ENCODE results near the gene LDLRAD3.

DNA sequence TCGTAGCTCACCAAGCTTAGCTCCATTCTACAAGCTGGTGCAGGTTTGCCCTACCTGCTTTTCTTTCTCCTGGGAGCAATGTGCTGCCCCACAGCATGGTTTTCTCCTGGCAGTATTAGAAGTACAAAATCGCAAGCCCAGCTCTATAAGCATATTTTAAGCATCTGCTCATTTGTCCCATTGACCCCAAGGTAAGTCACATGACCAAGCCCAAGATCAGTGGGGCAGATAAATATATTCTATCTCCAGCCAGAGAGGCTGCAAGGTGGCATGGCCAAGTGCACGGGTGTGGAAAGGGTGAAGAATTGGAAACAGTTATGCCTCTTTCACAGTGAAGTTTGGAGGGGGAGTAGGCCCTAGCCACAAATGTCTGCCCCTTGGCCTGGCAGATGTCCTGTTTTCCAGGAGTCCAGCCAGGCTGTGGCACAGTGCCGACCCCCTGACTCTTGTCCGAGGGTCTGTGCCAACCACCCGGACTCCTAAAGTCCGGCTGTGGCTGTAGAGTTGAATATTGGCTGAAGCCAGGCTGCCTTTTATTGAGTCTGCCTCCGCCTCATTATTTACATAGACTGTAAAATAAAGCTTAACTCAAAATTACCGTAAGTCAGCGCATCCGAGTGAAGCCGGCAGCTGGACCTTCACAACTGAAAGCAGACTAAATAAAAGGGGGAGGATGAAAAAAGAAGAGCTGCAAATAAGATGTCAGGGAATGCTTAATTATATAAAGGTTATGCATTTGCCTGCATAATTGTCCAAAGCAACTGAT, 179.7 kb downstream of the LDLRAD3 start:
- TF ChIP-seq EP300 (IDR thresholded peaks at IDR 0.05) (no peak), POLR2A (IDR thresholded peaks at IDR 0.05) (no peak)
- TF ChIP-seq, protein P1, sequence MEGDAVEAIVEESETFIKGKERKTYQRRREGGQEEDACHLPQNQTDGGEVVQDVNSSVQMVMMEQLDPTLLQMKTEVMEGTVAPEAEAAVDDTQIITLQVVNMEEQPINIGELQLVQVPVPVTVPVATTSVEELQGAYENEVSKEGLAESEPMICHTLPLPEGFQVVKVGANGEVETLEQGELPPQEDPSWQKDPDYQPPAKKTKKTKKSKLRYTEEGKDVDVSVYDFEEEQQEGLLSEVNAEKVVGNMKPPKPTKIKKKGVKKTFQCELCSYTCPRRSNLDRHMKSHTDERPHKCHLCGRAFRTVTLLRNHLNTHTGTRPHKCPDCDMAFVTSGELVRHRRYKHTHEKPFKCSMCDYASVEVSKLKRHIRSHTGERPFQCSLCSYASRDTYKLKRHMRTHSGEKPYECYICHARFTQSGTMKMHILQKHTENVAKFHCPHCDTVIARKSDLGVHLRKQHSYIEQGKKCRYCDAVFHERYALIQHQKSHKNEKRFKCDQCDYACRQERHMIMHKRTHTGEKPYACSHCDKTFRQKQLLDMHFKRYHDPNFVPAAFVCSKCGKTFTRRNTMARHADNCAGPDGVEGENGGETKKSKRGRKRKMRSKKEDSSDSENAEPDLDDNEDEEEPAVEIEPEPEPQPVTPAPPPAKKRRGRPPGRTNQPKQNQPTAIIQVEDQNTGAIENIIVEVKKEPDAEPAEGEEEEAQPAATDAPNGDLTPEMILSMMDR (IDR thresholded peaks at IDR 0.05): no peak

Measured in ovary (tissue), 3 donors.